Daoy (cell line): ENCODE results near the gene AKT1. TPM values are rescaled to one million over a fixed set of nuclear protein-coding genes. Genes with fewer than 3 reads are reported as not detected.

Experiments used
- DNase-seq: peaks from one replicate; pipeline ENCODE4 v3.0.0-alpha.2; 2015; ENCODE audit warnings: low read depth
- total RNA-seq: library from RNA; depleted of rRNA; stranded (reverse); fragments of >200 nt; shearing (Covaris generic); gene quantifications from 2 replicates; pipeline ENCODE4 v1.2.3, GENCODE V29; 2014

AKT1 gene
- total RNA-seq, 1 experiment from 2014 or later: 125 TPM

GRCh38 chr14:104772707-104773504, 22.6 kb downstream of the AKT1 start:
- DNase-seq: no peak

GRCh38 chr14:104771918-104772706, 23.4 kb downstream of the AKT1 start:
- DNase-seq: no peak

GRCh38 chr14:104771374-104771773, 24.2 kb downstream of the AKT1 start:
- DNase-seq: no peak

GRCh38 chr14:104770851-104771272, 24.7 kb downstream of the AKT1 start:
- DNase-seq: no peak

GRCh38 chr14:104770072-104770579, 25.4 kb downstream of the AKT1 start:
- no peak for DNase-seq

GRCh38 chr14:104769324-104770071, 26.1 kb downstream of the AKT1 start:
- DNase-seq: no peak

GRCh38 chr14:104768437-104769323, 26.9 kb downstream of the AKT1 start:
- DNase-seq: peak; percentile 91

- DNase-seq: no peak
These were observed 28.0 kb downstream of the AKT1 start for GRCh38 chr14:104767634-104767918.

GRCh38 chr14:104766863-104767633, 28.5 kb downstream of the AKT1 start:
- DNase-seq: no peak

- no peak for DNase-seq
These were observed 29.2 kb downstream of the AKT1 start for GRCh38 chr14:104766256-104766862.

- no peak for DNase-seq
These were observed 30.0 kb downstream of the AKT1 start for GRCh38 chr14:104765517-104765916.

GRCh38 chr14:104758981-104759969, 36.3 kb downstream of the AKT1 start:
- no peak for DNase-seq

GRCh38 chr14:104757681-104758392, 37.7 kb downstream of the AKT1 start:
- no peak for DNase-seq

GRCh38 chr14:104757238-104757585, 38.3 kb downstream of the AKT1 start:
- no peak for DNase-seq

GRCh38 chr14:104756477-104757237, 38.9 kb downstream of the AKT1 start:
- DNase-seq: no peak

- DNase-seq: no peak
These were observed 39.9 kb downstream of the AKT1 start for GRCh38 chr14:104755621-104756020.

- DNase-seq: no peak
These were observed 41.2 kb downstream of the AKT1 start for GRCh38 chr14:104754213-104754851.
